ENCODE results near the gene C2CD4A.

- no peak for TF ChIP-seq CTCF (IDR thresholded peaks at IDR 0.05)
- no peak for TF ChIP-seq EZH2 (IDR thresholded peaks at IDR 0.05)
- TF ChIP-seq EZH2phosphoT487 (IDR thresholded peaks at IDR 0.05) = no peak
Observed at GRCh38 chr15:62087671-62088352, 21.0 kb downstream of the C2CD4A start.
